Measurements from ENCODE around the gene NUP50. TPM values are rescaled to one million over a fixed set of nuclear protein-coding genes. Genes with fewer than 3 reads are reported as not detected.

The NUP50 gene
- total and polyA plus RNA-seq, 2 donors (not counting 1 experiment from before 2014, with no cell fraction given): 17.4 to 29.2 TPM

- no peak overlapping the region for H2AFZ ChIP-seq (ENCODE audit: low read length)
Measured at GRCh38 chr22:45226503-45227186, 62.9 kb downstream of the NUP50 start.

DNA sequence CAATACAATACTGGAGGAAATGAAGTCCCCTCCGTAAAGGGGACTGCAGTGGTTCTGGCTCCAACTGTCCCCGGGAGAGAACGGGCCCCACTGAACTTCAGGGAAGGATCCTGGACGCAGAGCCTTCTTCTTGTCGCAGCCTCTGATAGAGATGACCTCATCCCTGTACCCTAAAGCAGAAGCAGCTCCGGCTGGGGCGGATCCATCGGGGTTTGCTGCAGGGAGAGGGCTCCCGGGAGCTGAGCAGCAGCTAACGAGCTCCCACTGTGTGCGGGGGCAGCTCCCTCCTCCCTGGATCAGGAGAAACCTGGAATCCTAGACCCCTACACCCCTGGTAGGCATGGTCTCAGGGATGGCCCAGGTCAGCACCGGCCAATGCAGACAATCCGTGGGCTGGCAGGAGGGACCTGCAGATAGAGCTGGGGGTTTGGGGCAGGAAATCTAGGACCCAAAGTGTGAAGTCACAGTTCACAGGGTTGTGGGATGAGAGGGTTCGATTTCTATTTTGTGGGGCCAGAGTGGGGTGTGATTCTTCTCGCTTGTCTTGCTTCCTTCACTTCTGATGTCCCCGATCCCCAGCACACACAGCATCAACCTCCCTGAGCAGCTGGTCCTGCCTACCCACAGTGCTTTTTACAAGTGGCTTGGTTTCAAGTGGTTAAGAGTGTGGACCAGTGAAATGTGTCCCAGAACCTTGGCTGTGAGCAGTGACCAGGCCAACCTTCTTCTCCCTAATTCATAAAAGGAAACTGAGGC, 64.1 kb downstream of the NUP50 start:
- Histone ChIP-seq H4K20me1 (ENCODE audit: control insufficient read depth, extremely low read depth, insufficient read depth, low read length) (no peaks in the 10 kb centered on the region), H3K36me3 (ENCODE audit: control insufficient read depth, insufficient read depth, low read length) (no peaks in the 10 kb centered on the region), H2AFZ (ENCODE audit: low read length) (no peak overlapping the region), H3K27me3 (ENCODE audit: control insufficient read depth, insufficient read depth, low read length) (no peaks in the 10 kb centered on the region), H3K9ac (ENCODE audit: insufficient read depth, low read length) (no peak overlapping the region), H3K4me1 (ENCODE audit: control insufficient read depth, extremely low read depth, insufficient read depth, low read length) (no peaks in the 10 kb centered on the region), H3K4me3 (replicated peaks in 1 of 4; ENCODE audit: control extremely low read depth in 1 of 4, insufficient read depth in 1 of 4, low read depth in 3 of 4, low read length in 4 of 4) (no peak overlapping the region), H3K9me3 (ENCODE audit: control insufficient read depth, insufficient read depth, low read depth, low read length) (no peaks in the 10 kb centered on the region), H3K27ac (ENCODE audit: insufficient read depth, low read length) (no peak overlapping the region), H3K4me2 (ENCODE audit: extremely low read depth, insufficient read depth, low read length) (no peak overlapping the region), H3K79me2 (ENCODE audit: control insufficient read depth, insufficient read depth, low read length) (no peaks in the 10 kb centered on the region)
- no peak for TF ChIP-seq EZH2 (IDR thresholded peaks at IDR 0.05; ENCODE audit: low read length, missing control alignments)
- no peak for TF ChIP-seq CTCF (conservative IDR thresholded peaks at IDR 0.05 in 1 of 2, IDR thresholded peaks at IDR 0.05 in 1 of 2; ENCODE audit: low read depth in 1 of 2, low read length in 2 of 2)
- DNase-seq (ENCODE audit: low read depth in 2 of 2): no peak

More at GRCh38 chr22:45226503-45227186, 62.9 kb downstream of the NUP50 start:
- Histone ChIP-seq H3K4me3 (replicated peaks in 1 of 4; ENCODE audit: control extremely low read depth in 1 of 4, insufficient read depth in 1 of 4, low read depth in 3 of 4, low read length in 4 of 4) (no peak overlapping the region), H4K20me1 (ENCODE audit: control insufficient read depth, extremely low read depth, insufficient read depth, low read length) (no peaks in the 10 kb centered on the region), H3K9ac (ENCODE audit: insufficient read depth, low read length) (no peak overlapping the region), H3K4me2 (ENCODE audit: extremely low read depth, insufficient read depth, low read length) (no peak overlapping the region), H3K27me3 (ENCODE audit: control insufficient read depth, insufficient read depth, low read length) (no peaks in the 10 kb centered on the region), H3K9me3 (ENCODE audit: control insufficient read depth, insufficient read depth, low read depth, low read length) (no peaks in the 10 kb centered on the region), H3K4me1 (ENCODE audit: control insufficient read depth, extremely low read depth, insufficient read depth, low read length) (no peaks in the 10 kb centered on the region), H3K27ac (ENCODE audit: insufficient read depth, low read length) (no peak overlapping the region), H3K36me3 (ENCODE audit: control insufficient read depth, insufficient read depth, low read length) (no peaks in the 10 kb centered on the region), H3K79me2 (ENCODE audit: control insufficient read depth, insufficient read depth, low read length) (no peaks in the 10 kb centered on the region)
- peak in 1 of 2 donors; percentile 37 for DNase-seq (ENCODE audit: low read depth in 2 of 2)
- TF ChIP-seq EZH2 (IDR thresholded peaks at IDR 0.05; ENCODE audit: low read length, missing control alignments): no peak
- no peak for TF ChIP-seq CTCF (conservative IDR thresholded peaks at IDR 0.05 in 1 of 2, IDR thresholded peaks at IDR 0.05 in 1 of 2; ENCODE audit: low read depth in 1 of 2, low read length in 2 of 2)

GRCh38 chr22:45228401-45228754, 64.7 kb downstream of the NUP50 start:
- H3K79me2 ChIP-seq (ENCODE audit: control insufficient read depth, insufficient read depth, low read length): no peaks in the 10 kb centered on the region
- TF ChIP-seq EZH2 (IDR thresholded peaks at IDR 0.05; ENCODE audit: low read length, missing control alignments): no peak
- TF ChIP-seq CTCF (conservative IDR thresholded peaks at IDR 0.05 in 1 of 2, IDR thresholded peaks at IDR 0.05 in 1 of 2; ENCODE audit: low read depth in 1 of 2, low read length in 2 of 2): no peak

More at GRCh38 chr22:45228401-45228754, 64.7 kb downstream of the NUP50 start:
- Histone ChIP-seq H3K4me2 (ENCODE audit: extremely low read depth, insufficient read depth, low read length) (no peak overlapping the region), H3K9me3 (ENCODE audit: control insufficient read depth, insufficient read depth, low read depth, low read length) (no peaks in the 10 kb centered on the region), H3K27ac (ENCODE audit: insufficient read depth, low read length) (no peak overlapping the region), H4K20me1 (ENCODE audit: control insufficient read depth, extremely low read depth, insufficient read depth, low read length) (no peaks in the 10 kb centered on the region), H3K36me3 (ENCODE audit: control insufficient read depth, insufficient read depth, low read length) (no peaks in the 10 kb centered on the region), H3K9ac (ENCODE audit: insufficient read depth, low read length) (no peak overlapping the region), H3K4me3 (replicated peaks in 1 of 4; ENCODE audit: control extremely low read depth in 1 of 4, insufficient read depth in 1 of 4, low read depth in 3 of 4, low read length in 4 of 4) (no peak overlapping the region), H3K27me3 (ENCODE audit: control insufficient read depth, insufficient read depth, low read length) (no peaks in the 10 kb centered on the region), H2AFZ (ENCODE audit: low read length) (no peak overlapping the region), H3K4me1 (ENCODE audit: control insufficient read depth, extremely low read depth, insufficient read depth, low read length) (no peaks in the 10 kb centered on the region)
- DNase-seq (ENCODE audit: low read depth in 2 of 2): no peak

Measured in fibroblast of lung (primary cell).